SKM-1 (cell line): Measurements from ENCODE around the gene SLC25A38.
"Not testable (repeated sequence)": the region's sequence is repeated elsewhere in the genome, so short reads cannot be mapped to it uniquely, and the experiment has no call there.

Source experiments
- DNase-seq: peaks from one replicate; lab custom pipeline; 2025; ENCODE audit not compliant: unreplicated experiment; lab: John Stamatoyannopoulos, UW

Gene SLC25A38

DNA sequence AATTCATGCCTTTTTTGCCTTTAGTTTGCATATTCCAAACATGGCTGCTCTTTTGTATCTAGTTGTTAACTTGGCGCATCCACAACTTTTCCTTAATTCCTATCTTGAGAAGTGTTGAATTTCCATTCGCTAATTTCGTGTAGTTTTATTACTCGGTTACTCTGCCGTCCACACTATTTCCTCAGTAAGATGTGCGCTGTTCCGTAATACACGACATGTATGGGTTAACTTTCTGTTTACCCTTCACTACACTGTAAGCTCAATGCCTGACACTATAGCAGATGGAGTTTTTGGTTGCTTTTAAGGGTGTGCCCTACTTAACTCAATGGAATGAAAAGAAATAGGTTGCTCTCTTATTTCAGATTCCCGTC, 24.1 kb downstream of the SLC25A38 start:
- DNase-seq: no peak

DNA sequence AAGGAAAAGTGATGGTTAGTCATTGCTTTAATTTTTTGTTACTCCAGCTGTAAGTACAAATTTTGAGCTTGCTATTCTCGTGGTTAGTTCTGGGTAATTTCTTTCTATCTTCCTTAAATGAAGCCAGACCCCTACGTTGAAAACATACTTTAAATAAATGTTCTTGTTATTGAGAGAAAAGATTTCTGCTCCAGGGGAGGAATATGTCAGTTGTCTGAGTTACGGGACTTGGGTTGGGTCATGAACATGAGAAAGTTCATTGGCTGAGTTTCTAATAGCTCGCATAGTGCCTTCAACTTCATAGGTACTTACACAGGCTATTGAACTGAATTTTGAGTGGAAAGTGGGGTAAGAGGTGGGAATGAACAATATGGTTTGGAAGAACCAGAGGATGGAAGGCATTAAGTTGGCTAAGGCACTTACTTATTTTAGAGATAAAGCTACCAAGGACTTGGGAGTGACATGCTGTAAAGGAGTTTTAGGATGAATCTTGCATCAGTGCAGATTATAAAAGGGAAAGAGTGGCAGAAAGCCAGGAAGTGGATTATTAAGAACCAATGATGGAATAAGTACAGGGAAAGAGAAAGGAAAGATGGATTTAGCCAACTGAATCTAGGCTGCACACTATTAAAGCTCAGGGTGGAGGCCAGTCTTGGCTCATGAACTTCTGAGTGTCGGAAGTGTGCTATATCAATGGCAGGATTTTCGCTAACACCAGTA, 24.8 kb downstream of the SLC25A38 start:
- no peak for DNase-seq

DNA sequence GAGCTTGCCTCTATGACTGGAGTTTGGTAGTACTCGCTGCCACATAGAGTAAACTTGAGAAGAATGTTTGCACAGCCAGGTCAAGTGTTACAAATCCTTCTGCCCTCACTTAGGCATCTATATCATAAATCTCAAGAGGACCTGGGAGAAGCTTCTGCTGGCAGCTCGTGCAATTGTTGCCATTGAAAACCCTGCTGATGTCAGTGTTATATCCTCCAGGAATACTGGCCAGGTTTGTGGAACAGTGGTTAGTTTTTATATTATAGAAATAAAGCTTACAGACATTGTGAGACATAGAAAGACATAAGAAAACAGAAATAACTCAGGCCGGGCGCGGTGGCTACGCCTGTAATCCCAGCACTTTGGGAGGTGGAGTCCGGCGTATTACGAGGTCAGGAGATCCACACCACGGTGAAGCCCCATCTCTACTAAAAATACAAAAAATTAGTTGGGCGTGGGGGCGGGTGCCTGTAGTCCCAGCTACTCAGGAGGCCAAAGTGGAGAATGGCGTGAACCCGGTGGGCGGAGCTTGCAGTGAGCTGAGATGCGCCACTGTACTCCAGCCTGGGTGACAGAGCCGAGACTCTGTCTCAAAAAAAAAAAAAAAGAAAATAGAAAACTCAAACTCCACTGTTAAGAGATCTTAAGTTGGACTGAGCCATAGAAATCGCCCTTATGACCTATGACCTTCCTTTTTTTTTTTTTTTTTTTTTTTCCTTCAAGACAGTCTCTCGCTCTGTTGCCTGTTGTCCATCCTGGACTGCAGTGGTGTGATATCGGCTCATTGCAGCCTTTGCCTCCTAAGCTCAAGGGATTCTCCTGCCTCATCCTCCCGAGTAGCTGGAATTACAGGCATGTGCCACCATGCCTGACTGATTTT, 25.6 kb downstream of the SLC25A38 start:
- no peak for DNase-seq

DNA sequence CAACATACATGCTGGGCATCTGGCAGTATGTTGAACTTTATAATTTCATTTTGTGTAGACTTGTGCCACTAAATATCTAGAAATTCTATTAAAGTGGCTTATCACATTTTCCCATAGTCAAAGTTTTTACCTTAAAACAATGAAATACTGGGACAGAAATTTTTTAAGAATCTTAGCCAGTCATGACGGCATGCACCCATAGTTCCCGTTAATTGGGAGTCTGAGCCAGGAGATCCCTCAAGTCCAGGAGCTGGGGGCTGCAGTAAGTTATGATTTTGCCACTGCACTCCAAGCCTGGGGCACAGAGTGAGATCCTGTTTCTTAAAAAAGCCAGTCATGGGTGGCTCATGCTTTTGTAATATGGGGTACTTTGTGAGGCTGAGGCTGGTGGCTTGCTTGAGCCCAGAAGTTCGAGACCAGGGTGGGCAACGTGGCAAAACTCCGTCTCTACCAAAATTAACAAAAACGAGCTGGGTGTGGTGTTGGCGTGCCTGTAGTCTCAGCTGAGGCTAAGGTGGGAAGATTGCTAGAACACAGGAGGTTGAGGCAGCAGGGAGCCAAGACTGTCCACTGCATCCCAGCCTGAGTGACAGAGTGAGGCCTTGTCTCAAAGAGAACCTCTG, 26.5 kb downstream of the SLC25A38 start:
- no peak for DNase-seq

DNA sequence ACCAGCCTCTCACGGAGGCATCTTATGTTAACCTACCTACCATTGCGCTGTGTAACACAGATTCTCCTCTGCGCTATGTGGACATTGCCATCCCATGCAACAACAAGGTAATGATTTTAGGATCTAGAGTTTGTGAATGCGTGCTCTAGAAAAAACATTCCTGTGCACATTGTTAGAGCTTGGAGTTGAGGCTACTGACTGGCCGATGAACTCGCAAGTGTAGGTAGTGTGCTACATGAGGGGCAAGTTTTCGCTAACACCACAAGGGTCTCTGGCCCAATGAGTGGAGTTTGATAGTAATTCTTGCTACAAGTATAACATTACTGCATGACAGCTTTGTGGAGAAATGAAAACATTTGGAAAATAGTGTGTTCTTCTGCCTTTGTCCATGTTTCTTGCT, 27.7 kb downstream of the SLC25A38 start:
- no peak for DNase-seq

GRCh38 chr3:39412668-39413260, 29.6 kb downstream of the SLC25A38 start:
- DNase-seq: no peak

DNA sequence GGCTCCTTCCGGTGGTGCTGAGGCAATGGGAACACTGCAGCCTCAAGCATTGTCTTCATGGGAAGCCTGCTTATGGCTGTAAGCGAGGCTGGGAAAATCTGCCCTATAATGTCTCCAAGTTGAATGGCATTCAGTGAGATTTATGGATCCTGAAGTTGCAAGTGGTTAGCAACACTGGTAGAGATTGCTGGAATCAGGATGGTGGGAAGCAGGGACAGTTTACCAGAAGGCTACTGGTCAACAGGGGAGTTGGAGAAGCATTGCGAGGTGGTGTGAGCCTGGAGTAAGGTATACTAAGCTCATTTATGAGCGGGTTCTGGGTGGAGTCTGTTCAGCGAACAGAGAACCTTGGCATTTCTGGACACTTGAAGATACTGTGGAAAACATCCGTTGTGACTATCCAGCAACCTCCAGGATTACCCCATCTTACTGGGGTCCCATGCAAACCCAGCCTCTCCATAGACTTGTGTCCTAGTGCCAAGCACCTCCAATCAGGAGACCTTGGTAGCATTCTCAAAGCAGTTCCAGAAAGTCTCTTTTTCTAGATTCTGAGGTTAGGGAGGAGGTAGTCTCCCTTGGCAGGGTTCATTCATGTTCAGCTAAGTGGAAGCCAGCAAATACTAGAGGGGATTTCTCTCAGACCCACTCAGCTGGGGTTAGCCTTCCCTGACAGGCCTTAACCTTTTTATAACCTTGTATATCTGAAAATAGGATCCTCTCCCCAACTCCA, 30.7 kb downstream of the SLC25A38 start:
- no peak for DNase-seq

DNA sequence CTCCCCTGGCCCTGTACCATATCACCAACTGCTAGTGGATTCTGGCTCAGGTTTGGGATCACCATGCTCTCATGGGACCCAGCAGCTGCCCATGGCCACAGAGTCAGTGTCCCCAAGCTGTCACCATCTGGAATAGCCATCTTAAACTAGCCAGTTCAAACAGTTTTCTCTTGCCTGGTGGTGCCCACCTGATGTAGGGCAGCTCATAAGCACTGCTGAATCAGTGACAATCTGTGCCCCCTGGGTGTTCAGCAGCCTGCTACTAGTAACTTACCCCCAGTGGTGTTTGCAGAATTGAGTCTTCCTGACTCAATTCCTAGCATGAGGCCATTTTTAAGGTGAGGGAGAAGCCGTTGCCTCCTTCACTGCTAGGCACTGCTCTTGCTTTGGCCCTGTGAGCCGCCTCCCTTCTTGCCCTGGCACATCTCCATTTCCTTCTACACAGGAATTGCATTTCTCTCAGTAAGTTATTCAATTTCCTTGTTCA, 31.3 kb downstream of the SLC25A38 start:
- no peak for DNase-seq

DNA sequence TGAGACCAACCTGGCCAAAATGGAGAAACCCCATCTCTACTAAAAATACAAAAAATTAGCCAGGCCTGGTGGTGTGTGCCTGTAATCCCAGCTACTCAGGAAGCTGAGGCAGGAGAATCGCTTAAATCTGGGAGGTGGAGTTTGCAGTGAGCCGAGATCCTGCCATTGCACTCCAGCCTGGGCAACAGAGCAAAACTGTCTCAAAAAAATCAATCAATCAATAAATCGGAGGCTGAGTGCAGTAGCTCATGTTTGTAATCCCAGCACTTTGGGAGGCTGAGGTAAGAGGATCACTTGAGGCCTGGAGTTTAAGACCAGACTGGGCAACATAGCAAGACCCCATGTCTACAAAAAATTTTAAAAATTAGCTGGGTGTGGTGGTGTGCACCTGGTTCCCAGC, 32.1 kb downstream of the SLC25A38 start:
- not testable (repeated sequence) for DNase-seq

DNA sequence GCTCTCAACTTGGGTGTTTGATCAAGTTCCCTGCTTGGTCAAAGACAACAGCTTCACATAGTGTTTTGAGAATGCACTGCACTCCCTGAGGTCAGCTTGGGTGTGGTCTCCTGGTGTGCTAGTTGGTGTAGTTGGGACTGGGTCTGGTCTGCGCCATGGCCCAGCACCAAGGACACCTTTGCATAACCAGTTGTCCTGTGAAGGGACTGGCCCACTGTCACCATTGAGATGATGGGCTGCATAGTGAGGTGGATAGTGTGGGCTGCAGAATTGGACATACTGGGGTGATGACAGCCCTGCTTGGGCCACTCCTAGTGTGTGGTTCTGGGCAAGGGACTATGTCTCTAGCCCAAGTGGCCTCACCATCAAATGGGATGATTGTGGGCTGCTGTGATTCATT, 32.8 kb downstream of the SLC25A38 start:
- no peak for DNase-seq

DNA sequence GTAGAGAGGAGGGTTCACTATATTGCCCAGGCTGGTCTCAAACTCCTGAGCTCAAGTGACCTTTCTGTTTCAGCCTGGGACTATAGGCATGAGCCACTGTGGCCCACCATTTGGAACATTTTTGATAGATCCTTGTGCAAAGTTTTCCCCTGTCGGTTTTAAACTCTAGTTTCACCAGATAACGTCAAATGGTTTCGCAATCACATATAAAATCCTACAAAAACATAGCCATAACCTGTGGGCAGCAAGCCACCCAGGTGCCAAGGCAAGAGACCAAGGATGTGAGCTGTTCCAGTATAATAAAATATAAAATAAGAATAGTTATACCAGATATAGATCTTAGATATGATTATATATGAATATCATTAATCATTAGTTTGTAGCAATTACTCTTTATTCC, 33.8 kb downstream of the SLC25A38 start:
- not testable (repeated sequence) for DNase-seq

GRCh38 chr3:39418556-39419225, 35.5 kb downstream of the SLC25A38 start:
- not testable (repeated sequence) for DNase-seq

GRCh38 chr3:39419742-39420315, 36.7 kb downstream of the SLC25A38 start:
- no peak for DNase-seq

DNA sequence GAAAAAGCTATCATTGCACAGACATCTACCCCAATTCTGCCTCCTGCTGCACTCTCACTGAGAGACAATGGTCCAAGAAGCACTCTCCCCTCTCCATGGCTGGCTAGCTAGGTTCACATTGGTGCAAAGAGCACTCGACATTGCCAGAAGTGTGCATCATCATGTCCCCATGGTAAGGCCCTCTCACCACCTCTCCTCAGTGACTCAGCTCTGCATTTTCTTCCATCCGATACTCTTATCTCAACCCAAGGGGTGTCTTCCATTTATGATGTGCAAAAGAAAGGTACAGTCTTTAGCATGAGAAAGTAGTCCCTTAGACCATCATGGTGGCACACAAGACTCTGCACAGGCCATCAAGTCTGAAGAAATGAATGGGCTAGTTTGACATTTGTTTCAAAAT, 37.4 kb downstream of the SLC25A38 start:
- DNase-seq: no peak

GRCh38 chr3:39423436-39423970, 40.3 kb downstream of the SLC25A38 start:
- DNase-seq: no peak

- no peak for DNase-seq
These were observed 43.1 kb downstream of the SLC25A38 start for GRCh38 chr3:39426312-39426711.

DNA sequence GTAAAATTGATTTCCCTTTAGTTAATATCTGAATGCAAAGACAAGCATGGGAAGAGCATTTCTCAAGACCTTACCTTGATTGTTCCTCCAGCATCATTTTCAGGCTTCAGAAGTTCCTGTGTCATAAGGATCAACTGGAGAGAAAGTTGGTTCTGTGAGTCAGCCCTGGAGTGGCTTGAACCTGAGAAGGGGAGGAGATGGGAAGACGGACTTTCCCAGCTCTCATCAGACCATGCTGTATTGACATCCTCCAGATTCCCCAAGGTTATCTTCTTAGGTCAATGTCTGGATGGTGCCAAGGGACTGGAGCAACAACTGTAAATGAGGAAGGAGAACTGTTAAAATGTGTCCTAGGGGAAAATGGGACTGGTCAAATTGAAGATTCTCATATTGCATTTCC, 44.3 kb downstream of the SLC25A38 start:
- no peak for DNase-seq

DNA sequence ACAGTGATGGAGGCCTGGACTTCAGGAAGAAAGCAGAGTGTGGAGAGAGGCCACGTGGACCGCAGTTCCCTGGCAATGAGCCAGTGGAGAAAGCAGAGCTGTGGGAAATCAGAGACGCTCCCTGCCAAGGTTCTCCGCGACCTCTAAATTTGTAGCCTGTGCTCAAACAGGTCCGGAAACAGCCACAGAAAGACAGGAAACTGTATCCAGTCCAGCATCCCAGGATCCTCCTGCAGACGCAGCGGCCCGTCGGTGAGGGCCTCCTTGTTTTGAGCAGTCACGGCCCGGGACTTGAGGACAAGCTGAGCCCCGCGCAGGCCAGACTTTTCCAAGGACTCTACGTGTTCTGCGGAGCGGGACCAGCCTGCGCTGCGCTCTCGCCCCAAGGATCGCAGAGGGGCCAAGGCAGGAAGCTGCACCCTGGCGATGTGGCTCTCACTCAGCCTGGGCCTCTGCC, 45.6 kb downstream of the SLC25A38 start:
- no peak for DNase-seq

- DNase-seq: no peak
These were observed 46.3 kb downstream of the SLC25A38 start for GRCh38 chr3:39429466-39429865.
